ENCODE data around the gene ANKRD6. TPM values are rescaled to one million over a fixed set of nuclear protein-coding genes. Genes with fewer than 3 reads are reported as not detected.

The ANKRD6 gene
- total RNA-seq, 1 donor from 2014 or later = 13.5 TPM

- H3K9ac ChIP-seq (ENCODE audit: low read length) = no peak overlapping the region
- Mint-ChIP-seq H3K27ac (ENCODE audit: unreplicated experiment) (no peak overlapping the region), H3K27me3 (ENCODE audit: low read depth, unreplicated experiment) (no peaks in the 10 kb centered on the region), H3K36me3 (ENCODE audit: low read depth, unreplicated experiment) (peaks cover 4% of the 10 kb centered on the region), H3K4me3 (ENCODE audit: unreplicated experiment) (no peak overlapping the region), H3K4me1 (ENCODE audit: low read depth, unreplicated experiment) (peaks cover 5% of the 10 kb centered on the region), H3K9me3 (ENCODE audit: unreplicated experiment) (no peaks in the 10 kb centered on the region)
- TF ChIP-seq CTCF (IDR thresholded peaks at IDR 0.05; ENCODE audit: insufficient read depth, low read depth, low read length) (no peak), EZH2 (IDR thresholded peaks at IDR 0.05; ENCODE audit: insufficient read depth, low read length) (no peak)
- H4K20me1 ChIP-seq (ENCODE audit: insufficient read depth, low read length) = no peaks in the 10 kb centered on the region
- FAIRE-seq (no peak), DNase-seq (ENCODE audit: low read depth) (no peak)
- no peaks in the 10 kb centered on the region for H3K79me2 ChIP-seq (ENCODE audit: insufficient read depth, low read length)
- no peak overlapping the region for H2AFZ ChIP-seq (ENCODE audit: low read depth, low read length)
- no peak overlapping the region for H3K4me2 ChIP-seq (ENCODE audit: low read length)
- H3K27ac ChIP-seq (ENCODE audit: low read depth, low read length) = no peak overlapping the region
- H3K4me3 ChIP-seq (ENCODE audit: insufficient read depth, low read depth, low read length) = no peak overlapping the region
- H3K9me3 ChIP-seq (ENCODE audit: insufficient read depth, low read depth, low read length) = no peaks in the 10 kb centered on the region
- no peaks in the 10 kb centered on the region for H3K27me3 ChIP-seq (ENCODE audit: insufficient read depth, low read length)
- H3K36me3 ChIP-seq (ENCODE audit: insufficient read depth, low read length) = no peaks in the 10 kb centered on the region
- no peaks in the 10 kb centered on the region for H3K4me1 ChIP-seq (ENCODE audit: insufficient read depth, low read length)
These were observed 19.3 kb downstream of the ANKRD6 start for GRCh38 chr6:89452281-89452680.

GRCh38 chr6:89454300-89454699, 21.3 kb downstream of the ANKRD6 start:
- H3K4me3 ChIP-seq (ENCODE audit: insufficient read depth, low read depth, low read length) = no peak overlapping the region
- no peak overlapping the region for H3K4me3 Mint-ChIP-seq (ENCODE audit: unreplicated experiment)

More at GRCh38 chr6:89454300-89454699, 21.3 kb downstream of the ANKRD6 start:
- no peak for DNase-seq (ENCODE audit: low read depth)
- H3K27ac ChIP-seq (ENCODE audit: low read depth, low read length) = no peak overlapping the region
- peaks cover 5% of the 10 kb centered on the region for H3K4me1 Mint-ChIP-seq (ENCODE audit: low read depth, unreplicated experiment)
- no peaks in the 10 kb centered on the region for H3K4me1 ChIP-seq (ENCODE audit: insufficient read depth, low read length)
- H3K27me3 Mint-ChIP-seq (ENCODE audit: low read depth, unreplicated experiment) = no peaks in the 10 kb centered on the region
- H4K20me1 ChIP-seq (ENCODE audit: insufficient read depth, low read length) = no peaks in the 10 kb centered on the region
- no peak for FAIRE-seq
- no peak overlapping the region for H2AFZ ChIP-seq (ENCODE audit: low read depth, low read length)
- H3K27ac Mint-ChIP-seq (ENCODE audit: unreplicated experiment) = no peak overlapping the region
- H3K9me3 ChIP-seq (ENCODE audit: insufficient read depth, low read depth, low read length) = no peaks in the 10 kb centered on the region
- H3K9me3 Mint-ChIP-seq (ENCODE audit: unreplicated experiment) = no peaks in the 10 kb centered on the region
- no peaks in the 10 kb centered on the region for H3K36me3 ChIP-seq (ENCODE audit: insufficient read depth, low read length)
- no peaks in the 10 kb centered on the region for H3K79me2 ChIP-seq (ENCODE audit: insufficient read depth, low read length)
- H3K27me3 ChIP-seq (ENCODE audit: insufficient read depth, low read length) = no peaks in the 10 kb centered on the region
- peaks cover 4% of the 10 kb centered on the region for H3K36me3 Mint-ChIP-seq (ENCODE audit: low read depth, unreplicated experiment)
- TF ChIP-seq CTCF (IDR thresholded peaks at IDR 0.05; ENCODE audit: insufficient read depth, low read depth, low read length) (no peak), EZH2 (IDR thresholded peaks at IDR 0.05; ENCODE audit: insufficient read depth, low read length) (no peak)
- no peak overlapping the region for H3K9ac ChIP-seq (ENCODE audit: low read length)
- no peak overlapping the region for H3K4me2 ChIP-seq (ENCODE audit: low read length)

All from astrocyte (in vitro differentiated cells and primary cell).